Activated CD4-positive, alpha-beta T cell treated with anti-CD3 and anti-CD28 coated beads, Interleukin-10, Interleukin-2, amounts not matched to agents 100 ng/mL and 50 ng/mL, durations not matched to agents 16 hours and 8 hours (primary cell): ENCODE data around the gene PCGF5.
"Not testable (repeated sequence)": the region's sequence is repeated elsewhere in the genome, so short reads cannot be mapped to it uniquely, and the experiment has no call there.

Experiments used
- DNase-seq: peaks from one replicate; pipeline ENCODE4 v3.0.0-alpha.2; 2020

PCGF5 gene

GRCh38 chr10:91220194-91220953, at the start of gene PCGF5:
Gene PCGF5 (plus strand): TSS chr10:91220663. CDS start chr10:91222872, 2,209 bp downstream.
- peak; percentile 96 for DNase-seq

- no peak for DNase-seq
Observed at GRCh38 chr10:91171485-91171884, 49.0 kb upstream of the PCGF5 start.

GRCh38 chr10:91172348-91172747, 48.1 kb upstream of the PCGF5 start:
- no peak for DNase-seq

- no peak for DNase-seq
Observed at GRCh38 chr10:91185239-91185875, 35.1 kb upstream of the PCGF5 start.

GRCh38 chr10:91187156-91187555, 33.3 kb upstream of the PCGF5 start:
- no peak for DNase-seq

- not testable (repeated sequence) for DNase-seq
Observed at GRCh38 chr10:91188010-91188409, 32.5 kb upstream of the PCGF5 start.

- DNase-seq: no peak
Observed at GRCh38 chr10:91188889-91189288, 31.6 kb upstream of the PCGF5 start.

GRCh38 chr10:91190388-91190870, 30.0 kb upstream of the PCGF5 start:
- DNase-seq: no peak

- DNase-seq: peak; percentile 43
Observed at GRCh38 chr10:91190876-91191583, 29.4 kb upstream of the PCGF5 start.

GRCh38 chr10:91191584-91191919, 28.9 kb upstream of the PCGF5 start:
- DNase-seq: no peak

GRCh38 chr10:91194497-91195179, 25.8 kb upstream of the PCGF5 start:
- peak; percentile 43 for DNase-seq

GRCh38 chr10:91196268-91197048, 24.0 kb upstream of the PCGF5 start:
- DNase-seq: no peak

- no peak for DNase-seq
Observed at GRCh38 chr10:91197127-91197526, 23.3 kb upstream of the PCGF5 start.

GRCh38 chr10:91198781-91199180, 21.7 kb upstream of the PCGF5 start:
- peak; percentile 67 for DNase-seq

GRCh38 chr10:91200314-91201212, 19.9 kb upstream of the PCGF5 start:
- peak; percentile 19 for DNase-seq

GRCh38 chr10:91201213-91201996, 19.1 kb upstream of the PCGF5 start:
- peak; percentile 67 for DNase-seq

GRCh38 chr10:91206427-91206826, 14.0 kb upstream of the PCGF5 start:
- peak; percentile 31 for DNase-seq

GRCh38 chr10:91206837-91207474, 13.5 kb upstream of the PCGF5 start:
- DNase-seq: peak; percentile 54

- DNase-seq: no peak
Observed at GRCh38 chr10:91208642-91209041, 11.8 kb upstream of the PCGF5 start.

GRCh38 chr10:91210014-91210413, 10.4 kb upstream of the PCGF5 start:
- no peak for DNase-seq
